WTC11 (cell line): ENCODE data around the gene STON1. TPM values are rescaled to one million over a fixed set of nuclear protein-coding genes. Genes with fewer than 3 reads are reported as not detected.

Experiments used
- ATAC-seq: fragments of 200-7000 bp; cut with Tn5 transposase; 2 replicates; pipeline ENCODE4 v1.10.0; 2021; ENCODE audit warnings: mild to moderate bottlenecking, moderate library complexity
- CTCF ChIA-PET: fragments of 300-600 bp; sonication (Branson Sonifier 250); formaldehyde crosslinking; loops from one replicate; lab custom pipeline; 2021; ENCODE audit warnings: antibody characterized with exemption; lab: Charles Lee
- POLR2A ChIA-PET: fragments of 350-600 bp; sonication (Branson Sonifier 250); formaldehyde crosslinking; loops from one replicate; lab custom pipeline; 2021; ENCODE audit warnings: antibody characterized with exemption; lab: Charles Lee
- DNase-seq: peaks from one replicate; pipeline ENCODE4 v3.0.0; 2021; ENCODE audit warnings: low spot score
- H3K27ac Mint-ChIP-seq: 2 replicates; pipeline ENCODE4 v1.8.0; 2021; ENCODE audit warnings: mixed read lengths
- H3K27me3 Mint-ChIP-seq: 2 replicates; pipeline ENCODE4 v1.8.0; 2021; ENCODE audit warnings: low read depth, mild to moderate bottlenecking, moderate library complexity, mixed read lengths
- H3K36me3 Mint-ChIP-seq: 2 replicates; pipeline ENCODE4 v1.8.0; 2021; ENCODE audit warnings: mixed read lengths
- H3K4me1 Mint-ChIP-seq: 2 replicates; pipeline ENCODE4 v1.8.0; 2022; ENCODE audit warnings: mixed read lengths
- H3K4me3 Mint-ChIP-seq: 2 replicates; pipeline ENCODE4 v1.8.0; 2021; ENCODE audit warnings: mild to moderate bottlenecking, moderate library complexity, mixed read lengths
- H3K9me3 Mint-ChIP-seq: 2 replicates; pipeline ENCODE4 v1.8.0; 2021; ENCODE audit warnings: mixed read lengths
- CREM ChIP-seq: sonication (generic); formaldehyde crosslinking; IDR thresholded peaks from 2 replicates; pipeline ENCODE4 v1.8.1; 2022; ENCODE audit warnings: mild to moderate bottlenecking, missing genetic modification reagents, moderate library complexity
- MXD4 ChIP-seq: fragments of 250-450 bp; sonication (Bioruptor Pico); IDR thresholded peaks from 2 replicates; pipeline ENCODE4 v1.8.0; 2021; ENCODE audit warnings: mild to moderate bottlenecking, moderate library complexity, borderline replicate concordance
- MYBL2 ChIP-seq: sonication (generic); formaldehyde crosslinking; IDR thresholded peaks from 2 replicates; pipeline ENCODE4 v1.8.1; 2023; ENCODE audit warnings: mild to moderate bottlenecking, moderate library complexity, missing genetic modification reagents
- NFE2L1 ChIP-seq: sonication (generic); formaldehyde crosslinking; IDR thresholded peaks from 2 replicates; pipeline ENCODE4 v1.8.1; 2023; ENCODE audit warnings: missing genetic modification reagents
- PRRX2 ChIP-seq: fragments of 250-450 bp; sonication (Bioruptor Pico); IDR thresholded peaks from 2 replicates; pipeline ENCODE4 v1.8.0; 2021; ENCODE audit warnings: mild to moderate bottlenecking
- RELA ChIP-seq: sonication (generic); formaldehyde crosslinking; IDR thresholded peaks from 2 replicates; pipeline ENCODE4 v1.8.1; 2022; ENCODE audit warnings: missing genetic modification reagents, mild to moderate bottlenecking, borderline replicate concordance
- SMAD4 ChIP-seq: sonication (generic); formaldehyde crosslinking; IDR thresholded peaks from 2 replicates; pipeline ENCODE4 v1.8.0; 2022; ENCODE audit warnings: mild to moderate bottlenecking, missing genetic modification reagents
- SOX15 ChIP-seq: fragments of 250-450 bp; sonication (Bioruptor Pico); IDR thresholded peaks from 2 replicates; pipeline ENCODE4 v1.9.0; 2021; ENCODE audit warnings: mild to moderate bottlenecking
- ZBTB21 ChIP-seq: sonication (generic); formaldehyde crosslinking; IDR thresholded peaks from 2 replicates; pipeline ENCODE4 v1.8.1; 2023; ENCODE audit warnings: mild to moderate bottlenecking, missing genetic modification reagents, borderline replicate concordance
- ZNF416 ChIP-seq: fragments of 250-450 bp; sonication (Bioruptor Pico); IDR thresholded peaks from 2 replicates; pipeline ENCODE4 v1.9.0; 2021; ENCODE audit warnings: mild to moderate bottlenecking, inconsistent platforms
- total RNA-seq: library from RNA; stranded (reverse); gene quantifications from 3 replicates; pipeline ENCODE4 v1.2.3, GENCODE V29; 2021
- TF ChIP-seq, protein P1 (sequence below): fragments of 200-600 bp; IDR thresholded peaks from 2 replicates; pipeline ENCODE4 v1.8.0; 2022; ENCODE audit warnings: antibody characterized with exemption
- TF ChIP-seq, protein P2 (sequence below): fragments of 250-450 bp; sonication (Bioruptor Pico); IDR thresholded peaks from 2 replicates; pipeline ENCODE4 v1.9.0; 2021; ENCODE audit warnings: moderate library complexity, mild to moderate bottlenecking, inconsistent platforms, borderline replicate concordance
- TF ChIP-seq, protein P3 (sequence below): sonication (generic); formaldehyde crosslinking; IDR thresholded peaks from 2 replicates; pipeline ENCODE4 v1.8.0; 2022; ENCODE audit warnings: missing genetic modification reagents
- TF ChIP-seq, protein P4 (sequence below): sonication (generic); formaldehyde crosslinking; conservative IDR thresholded peaks from 2 replicates; pipeline ENCODE4 v1.8.1; 2023; ENCODE audit warnings: mild to moderate bottlenecking, low read depth, missing genetic modification reagents, moderate library complexity
- TF ChIP-seq, protein P5 (sequence below): sonication (generic); formaldehyde crosslinking; IDR thresholded peaks from 2 replicates; pipeline ENCODE4 v1.8.0; 2022; ENCODE audit warnings: mild to moderate bottlenecking, missing genetic modification reagents
- TF ChIP-seq, protein P6 (sequence below): fragments of 250-450 bp; sonication (Bioruptor Pico); IDR thresholded peaks from 2 replicates; pipeline ENCODE4 v1.8.0; 2021; ENCODE audit warnings: mild to moderate bottlenecking
- TF ChIP-seq, protein P7 (sequence below): sonication (generic); formaldehyde crosslinking; IDR thresholded peaks from 2 replicates; pipeline ENCODE4 v1.8.0; 2022; ENCODE audit warnings: mild to moderate bottlenecking, missing genetic modification reagents
- TF ChIP-seq, protein P8 (sequence below): sonication (generic); formaldehyde crosslinking; IDR thresholded peaks from 2 replicates; pipeline ENCODE4 v1.8.0; 2023; ENCODE audit warnings: missing genetic modification reagents

The STON1 gene
- total RNA-seq, 1 experiment from 2014 or later = 11.0 TPM

DNA sequence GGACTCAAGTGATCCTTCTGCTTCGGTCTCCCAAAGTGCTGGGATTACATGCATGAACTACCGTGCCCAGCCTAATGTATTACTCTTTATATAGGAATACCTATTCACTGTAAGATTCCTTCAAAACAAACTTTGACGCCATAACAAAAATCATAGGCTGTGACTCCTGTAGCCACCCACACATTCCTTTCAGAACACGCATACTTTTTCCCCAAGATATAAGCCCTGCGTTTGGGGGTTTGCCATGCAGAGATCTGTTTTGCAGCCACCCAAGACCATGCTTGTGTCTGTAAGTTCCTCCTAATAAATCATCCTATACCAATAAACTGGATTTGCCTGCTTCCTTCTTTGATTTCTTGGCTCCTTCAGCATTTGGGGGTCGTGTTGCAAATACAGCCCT is 46.0 kb upstream of the STON1 start (continued):
- TF ChIP-seq SOX15 (no peak), SMAD4 (CRISPR knock-in tag) (no peak)
- TF ChIP-seq, protein P1, sequence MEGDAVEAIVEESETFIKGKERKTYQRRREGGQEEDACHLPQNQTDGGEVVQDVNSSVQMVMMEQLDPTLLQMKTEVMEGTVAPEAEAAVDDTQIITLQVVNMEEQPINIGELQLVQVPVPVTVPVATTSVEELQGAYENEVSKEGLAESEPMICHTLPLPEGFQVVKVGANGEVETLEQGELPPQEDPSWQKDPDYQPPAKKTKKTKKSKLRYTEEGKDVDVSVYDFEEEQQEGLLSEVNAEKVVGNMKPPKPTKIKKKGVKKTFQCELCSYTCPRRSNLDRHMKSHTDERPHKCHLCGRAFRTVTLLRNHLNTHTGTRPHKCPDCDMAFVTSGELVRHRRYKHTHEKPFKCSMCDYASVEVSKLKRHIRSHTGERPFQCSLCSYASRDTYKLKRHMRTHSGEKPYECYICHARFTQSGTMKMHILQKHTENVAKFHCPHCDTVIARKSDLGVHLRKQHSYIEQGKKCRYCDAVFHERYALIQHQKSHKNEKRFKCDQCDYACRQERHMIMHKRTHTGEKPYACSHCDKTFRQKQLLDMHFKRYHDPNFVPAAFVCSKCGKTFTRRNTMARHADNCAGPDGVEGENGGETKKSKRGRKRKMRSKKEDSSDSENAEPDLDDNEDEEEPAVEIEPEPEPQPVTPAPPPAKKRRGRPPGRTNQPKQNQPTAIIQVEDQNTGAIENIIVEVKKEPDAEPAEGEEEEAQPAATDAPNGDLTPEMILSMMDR = no peak
- TF ChIP-seq, protein P2, sequence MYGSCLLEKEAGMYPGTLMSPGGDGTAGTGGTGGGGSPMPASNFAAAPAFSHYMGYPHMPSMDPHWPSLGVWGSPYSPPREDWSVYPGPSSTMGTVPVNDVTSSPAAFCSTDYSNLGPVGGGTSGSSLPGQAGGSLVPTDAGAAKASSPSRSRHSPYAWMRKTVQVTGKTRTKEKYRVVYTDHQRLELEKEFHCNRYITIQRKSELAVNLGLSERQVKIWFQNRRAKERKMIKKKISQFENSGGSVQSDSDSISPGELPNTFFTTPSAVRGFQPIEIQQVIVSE (CRISPR knock-in tag) = no peak
- TF ChIP-seq, protein P3, sequence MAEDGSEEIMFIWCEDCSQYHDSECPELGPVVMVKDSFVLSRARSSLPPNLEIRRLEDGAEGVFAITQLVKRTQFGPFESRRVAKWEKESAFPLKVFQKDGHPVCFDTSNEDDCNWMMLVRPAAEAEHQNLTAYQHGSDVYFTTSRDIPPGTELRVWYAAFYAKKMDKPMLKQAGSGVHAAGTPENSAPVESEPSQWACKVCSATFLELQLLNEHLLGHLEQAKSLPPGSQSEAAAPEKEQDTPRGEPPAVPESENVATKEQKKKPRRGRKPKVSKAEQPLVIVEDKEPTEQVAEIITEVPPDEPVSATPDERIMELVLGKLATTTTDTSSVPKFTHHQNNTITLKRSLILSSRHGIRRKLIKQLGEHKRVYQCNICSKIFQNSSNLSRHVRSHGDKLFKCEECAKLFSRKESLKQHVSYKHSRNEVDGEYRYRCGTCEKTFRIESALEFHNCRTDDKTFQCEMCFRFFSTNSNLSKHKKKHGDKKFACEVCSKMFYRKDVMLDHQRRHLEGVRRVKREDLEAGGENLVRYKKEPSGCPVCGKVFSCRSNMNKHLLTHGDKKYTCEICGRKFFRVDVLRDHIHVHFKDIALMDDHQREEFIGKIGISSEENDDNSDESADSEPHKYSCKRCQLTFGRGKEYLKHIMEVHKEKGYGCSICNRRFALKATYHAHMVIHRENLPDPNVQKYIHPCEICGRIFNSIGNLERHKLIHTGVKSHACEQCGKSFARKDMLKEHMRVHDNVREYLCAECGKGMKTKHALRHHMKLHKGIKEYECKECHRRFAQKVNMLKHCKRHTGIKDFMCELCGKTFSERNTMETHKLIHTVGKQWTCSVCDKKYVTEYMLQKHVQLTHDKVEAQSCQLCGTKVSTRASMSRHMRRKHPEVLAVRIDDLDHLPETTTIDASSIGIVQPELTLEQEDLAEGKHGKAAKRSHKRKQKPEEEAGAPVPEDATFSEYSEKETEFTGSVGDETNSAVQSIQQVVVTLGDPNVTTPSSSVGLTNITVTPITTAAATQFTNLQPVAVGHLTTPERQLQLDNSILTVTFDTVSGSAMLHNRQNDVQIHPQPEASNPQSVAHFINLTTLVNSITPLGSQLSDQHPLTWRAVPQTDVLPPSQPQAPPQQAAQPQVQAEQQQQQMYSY (CRISPR knock-in tag) = no peak

DNA sequence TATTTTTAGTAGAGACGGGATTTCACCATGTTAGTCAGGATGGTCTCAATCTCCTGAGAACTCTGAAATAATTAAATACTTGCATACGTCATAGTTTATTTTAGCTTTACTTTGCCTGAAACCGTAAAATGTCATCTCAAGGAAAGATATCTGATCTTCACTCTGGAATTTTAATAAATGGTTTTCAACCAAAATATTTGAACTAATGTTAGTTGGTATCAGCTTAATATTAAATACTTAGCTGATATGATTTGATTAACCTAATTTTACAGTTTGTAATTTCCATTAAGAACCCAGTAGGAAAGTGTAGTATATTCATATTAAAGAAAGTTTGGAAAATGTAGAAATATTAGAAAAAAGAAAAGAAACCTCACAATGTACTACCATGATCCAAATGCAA is 41.4 kb upstream of the STON1 start:
- H3K4me1 Mint-ChIP-seq = no peaks in the 10 kb centered on the region
- TF ChIP-seq, protein P1 = no peak
- TF ChIP-seq, protein P4, sequence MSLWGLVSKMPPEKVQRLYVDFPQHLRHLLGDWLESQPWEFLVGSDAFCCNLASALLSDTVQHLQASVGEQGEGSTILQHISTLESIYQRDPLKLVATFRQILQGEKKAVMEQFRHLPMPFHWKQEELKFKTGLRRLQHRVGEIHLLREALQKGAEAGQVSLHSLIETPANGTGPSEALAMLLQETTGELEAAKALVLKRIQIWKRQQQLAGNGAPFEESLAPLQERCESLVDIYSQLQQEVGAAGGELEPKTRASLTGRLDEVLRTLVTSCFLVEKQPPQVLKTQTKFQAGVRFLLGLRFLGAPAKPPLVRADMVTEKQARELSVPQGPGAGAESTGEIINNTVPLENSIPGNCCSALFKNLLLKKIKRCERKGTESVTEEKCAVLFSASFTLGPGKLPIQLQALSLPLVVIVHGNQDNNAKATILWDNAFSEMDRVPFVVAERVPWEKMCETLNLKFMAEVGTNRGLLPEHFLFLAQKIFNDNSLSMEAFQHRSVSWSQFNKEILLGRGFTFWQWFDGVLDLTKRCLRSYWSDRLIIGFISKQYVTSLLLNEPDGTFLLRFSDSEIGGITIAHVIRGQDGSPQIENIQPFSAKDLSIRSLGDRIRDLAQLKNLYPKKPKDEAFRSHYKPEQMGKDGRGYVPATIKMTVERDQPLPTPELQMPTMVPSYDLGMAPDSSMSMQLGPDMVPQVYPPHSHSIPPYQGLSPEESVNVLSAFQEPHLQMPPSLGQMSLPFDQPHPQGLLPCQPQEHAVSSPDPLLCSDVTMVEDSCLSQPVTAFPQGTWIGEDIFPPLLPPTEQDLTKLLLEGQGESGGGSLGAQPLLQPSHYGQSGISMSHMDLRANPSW (CRISPR knock-in tag) = no peak
- TF ChIP-seq, protein P5, sequence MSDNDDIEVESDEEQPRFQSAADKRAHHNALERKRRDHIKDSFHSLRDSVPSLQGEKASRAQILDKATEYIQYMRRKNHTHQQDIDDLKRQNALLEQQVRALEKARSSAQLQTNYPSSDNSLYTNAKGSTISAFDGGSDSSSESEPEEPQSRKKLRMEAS (CRISPR knock-in tag) = no peak
- TF ChIP-seq MYBL2 (CRISPR knock-in tag) (no peak), ZBTB21 (CRISPR knock-in tag) (no peak), NFE2L1 (no peak), MXD4 (no peak), RELA (CRISPR knock-in tag) (no peak)
- H3K27ac Mint-ChIP-seq = no peak overlapping the region
- ChIA-PET CTCF (interaction anchor here (1.2 to 1.7 kb wide), 2 partner anchors 20 to 100 kb away, joined by 3 to 5 read pairs; no protein-coding TSS in a partner anchor), POLR2A (no interaction called here)
- DNase-seq (no peak), ATAC-seq (no peak)
- no peak overlapping the region for H3K4me3 Mint-ChIP-seq
- no peaks in the 10 kb centered on the region for H3K9me3 Mint-ChIP-seq
- H3K36me3 Mint-ChIP-seq = peaks cover 29% of the 10 kb centered on the region
- H3K27me3 Mint-ChIP-seq = no peaks in the 10 kb centered on the region

DNA sequence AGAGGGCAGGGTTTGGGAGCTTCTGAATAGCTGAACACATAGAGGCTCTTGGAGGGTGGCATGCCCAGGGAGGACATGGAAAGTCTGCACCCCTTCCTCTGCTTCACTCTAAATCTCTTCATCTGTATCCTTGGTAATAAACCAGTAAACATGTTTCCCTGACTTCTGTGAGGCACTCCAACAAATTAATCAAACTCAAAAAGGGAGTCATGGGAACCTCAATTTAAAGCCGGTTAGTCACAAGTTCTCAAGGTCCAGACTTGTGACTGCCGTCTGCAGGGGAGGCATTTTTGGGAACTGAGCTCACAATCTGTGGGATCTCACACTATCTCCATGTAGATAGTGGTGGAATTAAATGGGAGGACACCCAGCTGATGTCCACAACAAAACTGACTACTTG is 33.1 kb upstream of the STON1 start:
- ATAC-seq = no peak
- CTCF ChIA-PET = no interaction called here
- H3K27me3 Mint-ChIP-seq = no peaks in the 10 kb centered on the region
- TF ChIP-seq, protein P6, sequence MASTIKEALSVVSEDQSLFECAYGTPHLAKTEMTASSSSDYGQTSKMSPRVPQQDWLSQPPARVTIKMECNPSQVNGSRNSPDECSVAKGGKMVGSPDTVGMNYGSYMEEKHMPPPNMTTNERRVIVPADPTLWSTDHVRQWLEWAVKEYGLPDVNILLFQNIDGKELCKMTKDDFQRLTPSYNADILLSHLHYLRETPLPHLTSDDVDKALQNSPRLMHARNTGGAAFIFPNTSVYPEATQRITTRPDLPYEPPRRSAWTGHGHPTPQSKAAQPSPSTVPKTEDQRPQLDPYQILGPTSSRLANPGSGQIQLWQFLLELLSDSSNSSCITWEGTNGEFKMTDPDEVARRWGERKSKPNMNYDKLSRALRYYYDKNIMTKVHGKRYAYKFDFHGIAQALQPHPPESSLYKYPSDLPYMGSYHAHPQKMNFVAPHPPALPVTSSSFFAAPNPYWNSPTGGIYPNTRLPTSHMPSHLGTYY (CRISPR knock-in tag) = no peak
- TF ChIP-seq, protein P7, sequence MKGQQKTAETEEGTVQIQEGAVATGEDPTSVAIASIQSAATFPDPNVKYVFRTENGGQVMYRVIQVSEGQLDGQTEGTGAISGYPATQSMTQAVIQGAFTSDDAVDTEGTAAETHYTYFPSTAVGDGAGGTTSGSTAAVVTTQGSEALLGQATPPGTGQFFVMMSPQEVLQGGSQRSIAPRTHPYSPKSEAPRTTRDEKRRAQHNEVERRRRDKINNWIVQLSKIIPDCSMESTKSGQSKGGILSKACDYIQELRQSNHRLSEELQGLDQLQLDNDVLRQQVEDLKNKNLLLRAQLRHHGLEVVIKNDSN (CRISPR knock-in tag) = no peak
- TF ChIP-seq, protein P5 (CRISPR knock-in tag) = no peak
- TF ChIP-seq CREM = no peak
- no peak for TF ChIP-seq ZBTB21 (CRISPR knock-in tag)
- TF ChIP-seq ZNF416 (CRISPR knock-in tag) = no peak
- TF ChIP-seq PRRX2 (CRISPR knock-in tag) = no peak
- TF ChIP-seq, protein P8, sequence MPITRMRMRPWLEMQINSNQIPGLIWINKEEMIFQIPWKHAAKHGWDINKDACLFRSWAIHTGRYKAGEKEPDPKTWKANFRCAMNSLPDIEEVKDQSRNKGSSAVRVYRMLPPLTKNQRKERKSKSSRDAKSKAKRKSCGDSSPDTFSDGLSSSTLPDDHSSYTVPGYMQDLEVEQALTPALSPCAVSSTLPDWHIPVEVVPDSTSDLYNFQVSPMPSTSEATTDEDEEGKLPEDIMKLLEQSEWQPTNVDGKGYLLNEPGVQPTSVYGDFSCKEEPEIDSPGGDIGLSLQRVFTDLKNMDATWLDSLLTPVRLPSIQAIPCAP (CRISPR knock-in tag) = no peak

More for the DNA sequence above, 33.1 kb upstream of the STON1 start:
- H3K9me3 Mint-ChIP-seq = no peaks in the 10 kb centered on the region
- POLR2A ChIA-PET = no interaction called here
- peaks cover 6% of the 10 kb centered on the region for H3K4me1 Mint-ChIP-seq
- DNase-seq = no peak
- no peak overlapping the region for H3K4me3 Mint-ChIP-seq
- peaks cover 40% of the 10 kb centered on the region for H3K36me3 Mint-ChIP-seq
- peak overlapping the region; percentile 77; the same call in 1 of the 2 replicates for H3K27ac Mint-ChIP-seq
